Stimulated activated CD8-positive, alpha-beta memory T cell treated with anti-CD3 and anti-CD28 coated beads, Interleukin-7, amount 100 ng/mL, for 1 hour (primary cell): Measurements from ENCODE around the gene APOBEC3C.
A peak's percentile ranks its signal among the peaks of the same experiment; 100 is the strongest.
"Not testable (repeated sequence)": the region's sequence is repeated elsewhere in the genome, so short reads cannot be mapped to it uniquely, and the experiment has no call there.

ENCODE experiments used
- DNase-seq, 2 donors: peaks; one replicate each; pipeline ENCODE4 v3.0.0-alpha.2; 2020; ENCODE audit warnings: low read depth in 2 of 2

The APOBEC3C gene

GRCh38 chr22:38981992-38982927 lies 31.8 kb upstream of the APOBEC3C start, which contains the start of gene APOBEC3B:
Gene APOBEC3B (plus strand): TSS chr22:38982347. CDS start chr22:38982454, 107 bp downstream.
- DNase-seq = peak; percentile 39 to 46

GRCh38 chr22:38984224-38984623 lies 29.8 kb upstream of the APOBEC3C start:
- DNase-seq = no peak

GRCh38 chr22:38984784-38985757 lies 29.0 kb upstream of the APOBEC3C start:
- DNase-seq = peak; percentile 50 to 51

- no peak for DNase-seq
Observed at GRCh38 chr22:38986629-38987028, 27.4 kb upstream of the APOBEC3C start.

- no peak for DNase-seq
Observed at GRCh38 chr22:38987171-38987895, 26.7 kb upstream of the APOBEC3C start.

GRCh38 chr22:38989466-38989865 lies 24.6 kb upstream of the APOBEC3C start:
- no peak for DNase-seq

- not testable (repeated sequence) for DNase-seq
Observed at GRCh38 chr22:38992871-38993371, 21.1 kb upstream of the APOBEC3C start.

- no peak for DNase-seq
Observed at GRCh38 chr22:38996105-38996504, 18.0 kb upstream of the APOBEC3C start.

- DNase-seq = no peak
Observed at GRCh38 chr22:38997518-38997917, 16.5 kb upstream of the APOBEC3C start.

GRCh38 chr22:39003165-39003638 lies 10.9 kb upstream of the APOBEC3C start:
- peak; percentile 52 to 53 for DNase-seq

- no peak for DNase-seq
Observed at GRCh38 chr22:39007177-39007576, 6.9 kb upstream of the APOBEC3C start.

- not testable (repeated sequence) for DNase-seq
Observed at GRCh38 chr22:39008271-39008850, 5.7 kb upstream of the APOBEC3C start.

- no peak for DNase-seq
Observed at GRCh38 chr22:39010946-39011345, 3.1 kb upstream of the APOBEC3C start.

GRCh38 chr22:39012533-39013511 lies 1.2 kb upstream of the APOBEC3C start:
- no peak for DNase-seq

GRCh38 chr22:39013561-39013941 lies 506 bp upstream of the APOBEC3C start:
- not testable (repeated sequence) for DNase-seq

- not testable (repeated sequence) for DNase-seq
Observed at GRCh38 chr22:39014723-39015121, 665 bp downstream of the APOBEC3C start.

- DNase-seq = no peak
Observed at GRCh38 chr22:39016592-39016991, 2.5 kb downstream of the APOBEC3C start.

- DNase-seq = no peak
Observed at GRCh38 chr22:39017596-39018365, 3.7 kb downstream of the APOBEC3C start.
